GM18517 (cell line): ENCODE data around the gene TOPAZ1.
A peak's percentile ranks its signal among the peaks of the same experiment; 100 is the strongest.
"Not testable (repeated sequence)": the region's sequence is repeated elsewhere in the genome, so short reads cannot be mapped to it uniquely, and the experiment has no call there.

Experiments
- ATAC-seq: cut with Tn5 transposase; IDR thresholded peaks from one replicate; pipeline ENCODE4 v1.9.1; 2021; ENCODE audit warnings: mild to moderate bottlenecking, moderate library complexity; ENCODE audit not compliant: unreplicated experiment

The TOPAZ1 gene

DNA sequence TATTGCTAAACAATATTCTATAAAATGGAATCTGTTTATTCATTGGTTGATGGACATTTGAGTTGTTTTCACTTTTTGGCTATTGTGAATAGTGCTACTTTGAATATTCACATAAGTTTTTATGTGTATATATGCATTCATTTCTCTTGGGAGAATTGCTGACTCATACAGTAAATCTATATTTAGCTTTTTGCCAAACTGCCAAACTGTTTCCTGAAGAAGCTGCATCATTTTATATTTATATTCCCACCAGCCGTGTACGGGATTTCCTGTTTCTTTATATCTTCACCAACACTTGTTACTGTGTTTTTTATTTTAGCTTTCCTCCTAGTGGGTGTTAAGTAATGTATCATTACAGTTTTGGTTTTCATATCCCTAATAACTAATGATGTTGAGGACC is 84.3 kb downstream of the TOPAZ1 start:
- ATAC-seq = no peak

DNA sequence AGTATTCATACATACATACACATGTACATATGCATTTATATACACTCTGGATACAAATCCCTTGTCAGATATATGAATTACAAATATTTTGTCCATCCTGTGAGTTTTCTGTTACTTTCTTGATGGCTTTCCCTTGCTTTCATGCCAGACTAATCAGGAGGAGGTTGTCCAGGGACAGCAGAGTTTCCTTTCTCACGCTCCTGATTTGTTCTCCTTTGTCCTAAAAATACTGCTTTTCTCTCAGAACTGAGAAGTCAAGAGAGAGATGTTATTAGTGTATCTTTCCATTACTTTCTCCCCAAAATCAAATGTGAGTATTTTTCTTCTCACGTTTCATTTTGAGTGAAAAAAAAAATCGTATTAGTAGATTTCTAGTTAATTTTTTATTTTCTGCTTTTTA is 84.8 kb downstream of the TOPAZ1 start:
- ATAC-seq = no peak

- no peak for ATAC-seq
Observed at GRCh38 chr3:44329946-44330345, 88.3 kb downstream of the TOPAZ1 start.

DNA sequence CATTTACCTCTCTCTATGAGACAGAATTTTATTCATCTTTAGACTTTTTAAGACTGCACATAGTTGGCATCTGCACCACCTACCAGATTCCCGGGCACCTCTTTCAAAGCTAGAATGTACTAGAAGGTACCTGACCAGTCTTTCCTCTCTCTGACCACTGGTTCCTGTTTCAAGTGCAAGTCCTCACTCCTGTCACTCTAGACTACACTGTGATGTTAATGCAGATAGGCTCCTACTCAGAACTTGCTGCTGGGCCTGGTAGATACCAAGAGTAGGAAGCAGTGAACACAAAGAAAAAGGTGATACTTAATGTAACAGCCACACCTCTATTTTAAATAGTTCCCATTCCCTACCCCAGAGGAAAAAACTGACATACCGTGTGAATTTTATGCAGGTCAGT is 88.8 kb downstream of the TOPAZ1 start:
- ATAC-seq = no peak

GRCh38 chr3:44334326-44334725 is 92.6 kb downstream of the TOPAZ1 start:
- no peak for ATAC-seq

DNA sequence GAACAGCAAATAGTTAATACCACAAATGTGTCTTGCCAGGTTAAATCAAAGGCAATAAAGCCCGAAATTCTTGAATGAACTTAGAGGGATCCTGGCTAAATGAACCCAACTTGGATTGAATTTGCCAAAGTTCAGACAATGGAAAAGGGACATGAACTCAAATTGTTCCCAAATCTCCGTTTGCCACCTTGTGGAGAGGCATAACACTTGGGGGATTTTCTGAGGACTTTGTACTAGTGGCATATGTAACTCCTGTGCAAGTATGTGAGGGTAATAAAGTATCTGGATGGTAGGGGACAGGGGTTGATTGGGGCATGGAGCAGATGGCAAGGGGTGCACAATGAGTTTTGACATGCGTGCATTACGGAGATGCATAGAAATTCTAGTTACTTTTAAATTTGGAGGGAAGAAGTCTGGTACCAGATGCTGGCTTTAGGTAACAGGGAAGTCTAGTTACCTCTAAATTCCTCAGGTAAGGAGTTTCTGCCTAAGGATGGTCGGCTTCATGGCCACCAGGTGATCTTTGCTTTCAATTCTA is 95.6 kb downstream of the TOPAZ1 start:
- no peak for ATAC-seq

DNA sequence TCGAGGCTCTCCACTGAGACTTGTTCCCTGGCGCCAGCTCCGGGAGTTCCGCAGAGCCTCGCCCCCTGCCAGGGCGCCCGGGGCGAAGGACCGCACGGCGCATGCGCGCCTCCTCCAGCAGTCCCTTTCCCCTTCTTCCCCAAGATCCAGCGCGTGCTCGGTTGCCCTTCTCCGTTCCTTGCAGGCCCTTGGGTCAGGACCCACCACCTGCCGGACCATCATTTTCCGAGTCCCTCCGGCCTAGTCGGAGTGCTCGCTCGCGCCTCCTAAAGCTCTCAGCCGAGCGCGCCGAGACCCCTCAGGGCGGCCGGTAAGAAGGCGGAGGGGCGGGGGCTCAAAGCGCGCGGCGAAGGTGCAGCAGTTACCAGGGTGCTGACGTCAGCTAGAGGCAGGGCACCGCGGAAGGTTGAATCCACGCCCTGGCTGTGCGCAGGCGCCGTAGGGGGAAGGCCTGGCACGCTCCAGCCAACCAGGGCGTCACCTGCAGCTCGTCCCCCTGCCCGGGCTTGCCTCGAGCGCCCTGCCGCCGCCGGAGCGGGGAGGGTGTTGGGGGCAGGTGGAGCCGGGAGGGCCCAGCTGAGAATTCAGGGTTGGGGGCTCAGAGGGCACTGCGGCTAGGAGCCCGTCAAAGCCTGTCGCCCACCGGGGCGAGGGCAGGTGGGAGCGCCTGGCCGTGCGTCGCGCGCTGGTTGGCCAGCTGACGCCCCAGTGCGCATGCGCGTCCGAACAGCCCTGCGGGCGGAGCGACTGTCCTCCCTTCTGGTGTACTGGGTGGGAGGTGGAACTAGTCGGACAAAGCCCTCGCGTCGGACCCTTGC is 96.5 kb downstream of the TOPAZ1 start, which contains the start of gene TCAIM:
Gene TCAIM, plus strand, starts transcription at position 757 of the 818 bp plus-strand sequence. CDS start 16,017 bp downstream, outside the sequence.
- peak; percentile 90 for ATAC-seq

DNA sequence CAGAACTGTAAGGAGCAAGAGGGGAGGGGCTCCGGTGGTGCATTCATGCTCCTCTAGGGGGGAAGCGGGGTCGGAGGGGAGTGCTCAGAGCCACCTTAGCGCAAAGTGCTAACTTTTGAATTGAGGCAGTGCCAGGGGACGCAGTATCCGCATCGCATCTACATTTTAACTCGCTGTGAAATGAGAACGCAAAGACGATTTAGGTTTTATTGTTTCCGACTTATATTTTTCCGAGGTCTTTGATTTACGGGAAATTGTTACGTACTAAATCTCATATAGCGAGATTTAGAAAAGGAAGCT is 97.1 kb downstream of the TOPAZ1 start:
- ATAC-seq = no peak

DNA sequence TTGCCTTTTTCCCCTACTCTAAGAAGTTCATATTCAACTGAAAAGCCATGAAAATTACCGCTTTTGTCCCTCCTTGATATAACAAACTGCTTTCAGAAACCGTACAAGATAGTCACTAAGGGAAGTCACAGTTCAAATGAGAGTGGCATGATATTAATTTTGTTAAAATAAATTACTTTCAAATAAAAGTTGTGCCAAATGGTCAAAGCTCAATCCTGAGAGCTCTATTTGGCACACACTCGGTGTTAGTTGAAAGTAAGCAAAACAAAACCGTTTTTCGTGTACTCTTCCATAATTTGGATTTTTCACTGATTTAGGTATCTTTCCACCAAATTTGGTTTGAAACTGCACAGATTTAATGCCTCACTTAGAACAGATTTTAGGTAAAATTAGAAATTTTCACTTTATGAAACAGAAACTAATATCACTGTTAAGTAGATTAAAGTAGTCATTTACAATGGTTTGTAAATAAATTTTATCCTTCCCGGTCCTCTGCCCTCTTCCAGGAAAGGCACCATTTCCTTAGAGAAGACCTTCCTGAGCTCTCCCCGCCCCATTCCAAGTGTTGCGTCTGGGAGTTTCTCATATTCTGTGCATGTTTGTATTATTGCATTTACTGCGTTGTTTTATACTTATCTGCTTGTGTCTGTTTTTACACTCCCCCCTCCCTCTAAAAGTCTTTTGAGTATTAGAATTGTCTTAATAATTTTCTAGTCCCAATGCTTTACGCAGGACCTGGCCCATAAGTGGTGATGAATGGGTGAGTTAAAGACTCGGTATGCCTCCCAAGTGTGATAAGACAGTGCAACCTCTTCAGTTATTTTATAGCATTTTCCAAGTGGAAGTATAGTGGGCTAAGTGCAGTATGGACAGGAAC is 97.7 kb downstream of the TOPAZ1 start:
- no peak for ATAC-seq

- ATAC-seq = no peak
Observed at GRCh38 chr3:44340058-44340395, 98.3 kb downstream of the TOPAZ1 start.

DNA sequence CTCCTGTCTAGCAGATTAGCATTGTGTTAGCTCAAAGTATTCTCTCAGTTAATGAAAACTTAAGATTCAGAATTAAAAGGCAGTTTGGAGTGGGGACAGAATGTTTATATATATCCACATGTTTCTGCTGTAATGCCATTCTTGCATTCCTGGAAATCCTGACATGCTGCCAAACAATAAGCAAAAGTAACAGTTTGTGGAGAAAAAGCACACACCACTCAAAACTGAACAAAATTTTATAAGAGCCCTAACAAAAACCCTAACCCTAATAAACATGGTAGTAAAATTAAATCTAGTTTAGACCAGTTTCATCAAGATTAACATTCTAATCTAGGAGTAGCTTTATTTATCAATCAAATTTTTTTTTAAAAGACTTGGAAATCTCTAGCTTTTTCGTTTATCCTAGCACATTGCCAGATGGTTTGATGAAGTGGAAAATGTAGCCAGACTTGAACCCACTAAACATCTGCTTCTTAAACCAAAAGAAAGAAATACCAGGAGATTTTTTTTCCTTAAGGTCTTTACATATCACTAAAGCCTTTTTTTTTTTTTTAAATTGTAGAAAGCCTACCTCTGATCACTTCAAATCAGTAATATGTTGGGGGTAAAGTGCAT is 100.6 kb downstream of the TOPAZ1 start:
- no peak for ATAC-seq

DNA sequence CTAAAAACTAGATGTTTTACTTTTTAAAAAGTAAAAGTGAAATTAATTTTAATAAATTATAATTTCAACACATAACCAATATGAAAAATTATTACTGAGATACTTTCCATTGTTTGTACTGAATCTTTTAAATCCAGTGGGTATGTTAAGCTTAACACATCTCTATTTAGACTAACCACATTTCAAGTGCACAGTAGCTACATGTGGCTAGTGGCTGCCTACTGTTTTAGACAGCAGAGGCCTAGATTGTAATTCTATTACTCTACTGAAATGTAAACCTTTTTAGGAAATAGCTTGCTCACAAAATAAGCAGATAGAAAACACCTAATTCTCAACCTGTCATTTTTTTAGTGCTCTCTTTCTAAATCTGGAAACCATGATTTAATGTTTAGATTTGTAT is 101.7 kb downstream of the TOPAZ1 start:
- no peak for ATAC-seq

DNA sequence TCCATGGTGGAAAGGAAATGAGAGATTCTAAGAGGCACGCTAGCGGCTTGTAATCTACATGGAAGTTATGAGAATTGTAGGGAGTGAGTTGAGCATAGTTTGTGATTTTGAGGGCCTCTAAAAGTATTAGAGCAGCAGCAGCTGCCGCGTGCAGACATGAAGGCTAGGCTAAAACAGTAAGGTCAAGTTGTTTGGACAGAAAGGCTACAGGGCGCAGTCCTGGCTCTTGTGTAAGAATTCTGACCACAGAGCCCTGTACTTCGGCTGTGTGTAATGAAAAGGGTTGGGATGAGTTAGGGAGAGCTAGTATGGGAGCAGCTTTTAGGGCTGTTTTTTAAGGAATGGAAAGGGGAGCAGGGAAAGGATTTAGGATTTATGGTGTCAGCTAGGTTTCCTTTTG is 104.9 kb downstream of the TOPAZ1 start:
- ATAC-seq = not testable (repeated sequence)

GRCh38 chr3:44348993-44349392 is 107.3 kb downstream of the TOPAZ1 start:
- ATAC-seq = no peak

DNA sequence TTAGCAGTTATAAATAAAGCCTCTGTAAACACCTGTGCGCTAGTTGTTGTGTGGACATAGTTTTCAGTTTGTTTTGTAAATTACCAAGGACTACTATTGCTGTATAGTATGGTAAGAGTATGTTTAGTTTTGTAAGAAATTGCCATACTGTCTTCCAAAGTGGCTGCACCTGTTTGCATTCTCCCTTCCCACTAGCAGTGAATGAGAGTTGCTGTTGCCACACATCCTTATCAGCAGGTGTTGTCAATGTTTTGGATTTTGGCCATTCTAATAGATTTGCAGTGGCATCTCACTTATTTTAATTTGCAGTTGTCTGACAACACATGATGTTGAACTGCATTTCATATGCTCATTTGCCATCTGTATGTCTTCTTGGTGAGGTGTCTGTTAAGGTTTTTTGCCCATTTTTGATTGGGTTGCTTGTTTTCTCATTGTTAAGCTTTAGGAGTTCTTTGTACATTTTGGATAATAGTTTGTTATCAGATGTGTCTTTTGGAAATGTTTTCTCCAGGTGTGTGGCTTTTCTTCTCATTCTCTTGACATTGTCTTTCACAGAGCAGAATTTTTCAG is 111.8 kb downstream of the TOPAZ1 start:
- no peak for ATAC-seq

DNA sequence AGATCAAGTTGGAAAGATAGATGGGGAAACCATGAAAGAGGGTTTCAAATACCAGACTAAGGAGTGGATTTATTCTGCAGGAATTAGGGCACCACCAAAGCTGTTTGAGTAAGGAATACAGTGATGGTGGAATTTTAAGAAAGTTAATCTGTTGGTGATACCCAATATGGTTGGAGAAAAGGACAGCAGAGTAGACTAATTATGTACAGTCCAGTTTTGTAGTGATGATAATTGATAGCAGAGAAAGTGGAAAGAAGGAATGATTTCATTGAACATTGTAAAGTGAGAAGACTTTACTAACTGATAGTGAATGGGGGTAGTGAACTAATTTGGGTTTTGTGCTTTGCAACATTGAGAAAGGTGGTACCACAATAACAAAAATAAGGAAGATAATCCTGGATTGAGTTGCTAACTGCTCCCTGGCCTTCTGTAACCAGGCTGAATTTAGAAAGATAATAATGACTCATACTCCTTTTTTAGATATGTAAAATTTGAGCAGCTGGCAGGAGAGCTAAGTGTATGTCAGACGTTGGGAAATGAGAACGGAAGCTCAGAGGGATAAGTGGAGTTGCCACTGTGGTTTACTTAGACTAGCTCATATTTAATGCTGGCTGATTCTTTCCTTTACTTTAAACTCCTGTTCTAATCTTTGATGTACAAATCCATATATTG is 113.8 kb downstream of the TOPAZ1 start:
- ATAC-seq = no peak

DNA sequence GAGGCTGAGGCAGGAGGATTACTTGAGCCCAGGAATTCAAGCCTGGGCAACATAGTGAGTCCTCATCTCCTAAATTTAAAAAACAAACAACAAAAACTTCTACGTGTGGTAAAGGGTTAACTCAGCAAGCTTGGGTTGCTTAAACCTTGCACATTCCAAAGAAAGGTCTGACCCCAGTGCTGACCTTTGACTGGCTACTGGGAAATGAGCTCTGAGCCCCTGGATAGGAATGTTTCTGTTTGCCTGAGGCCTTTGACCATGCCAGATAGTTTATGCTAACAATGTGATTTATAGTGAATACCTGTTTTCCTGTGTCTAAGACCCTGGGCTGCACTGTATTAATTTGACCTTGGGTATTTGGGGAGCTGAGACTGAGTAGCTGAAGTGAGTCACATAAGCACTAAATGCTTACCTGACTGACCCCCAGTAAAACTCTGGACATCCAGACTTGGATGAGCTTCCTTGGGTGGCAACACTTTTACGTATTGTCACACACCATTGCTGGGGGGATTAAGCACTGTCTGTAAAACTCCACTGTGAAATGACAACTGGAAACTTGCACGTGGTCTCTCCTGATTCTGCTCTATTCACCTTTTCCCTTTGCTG is 117.6 kb downstream of the TOPAZ1 start:
- no peak for ATAC-seq

DNA sequence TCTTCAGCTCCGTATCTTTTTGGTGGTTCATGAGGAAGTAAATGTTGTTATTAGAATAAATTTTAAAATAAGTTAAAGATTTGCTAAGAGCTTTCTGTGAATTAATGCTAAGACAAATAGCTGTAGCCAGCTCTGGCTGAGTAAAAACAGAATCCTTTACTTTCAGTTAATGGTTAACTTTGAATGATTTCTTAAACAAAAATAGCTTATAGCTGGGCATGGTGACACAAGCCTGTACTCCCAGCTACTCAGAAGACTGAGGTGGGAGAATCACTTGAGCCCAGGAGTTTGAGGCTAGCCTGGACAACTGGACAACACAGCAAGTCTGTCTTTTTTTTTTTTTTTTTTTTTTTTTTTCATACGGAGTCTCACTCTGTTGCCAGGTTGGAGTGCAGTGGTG is 121.9 kb downstream of the TOPAZ1 start:
- no peak for ATAC-seq

GRCh38 chr3:44365952-44366351 is 124.3 kb downstream of the TOPAZ1 start:
- no peak for ATAC-seq

DNA sequence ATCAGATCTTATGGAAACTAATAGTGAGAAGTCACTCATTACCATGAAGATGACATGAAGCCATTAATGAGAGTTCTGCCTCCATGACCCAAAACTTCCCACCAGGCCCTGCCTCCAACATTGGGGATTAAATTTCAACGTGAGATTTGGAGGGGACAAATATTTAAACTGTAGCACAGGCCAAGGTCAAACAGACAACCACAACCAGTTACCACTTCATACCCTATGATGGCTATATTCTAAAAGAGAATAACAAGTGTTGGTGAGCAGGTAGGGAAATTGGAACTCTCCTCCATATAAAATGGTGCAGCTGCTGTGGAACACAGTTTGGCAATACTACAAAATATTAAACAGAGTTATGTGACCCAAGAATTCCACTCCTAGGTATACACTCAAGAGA is 133.8 kb downstream of the TOPAZ1 start:
- ATAC-seq = no peak
